ENCODE measurements around the gene ZCCHC13. TPM values are rescaled to one million over a fixed set of nuclear protein-coding genes. Genes with fewer than 3 reads are reported as not detected.
A peak's percentile ranks its signal among the peaks of the same experiment; 100 is the strongest.

The ZCCHC13 gene
- total RNA-seq, 1 donor from 2014 or later = not detected

GRCh38 chrX:74292808-74293123, 11.2 kb upstream of the ZCCHC13 start:
- intact Hi-C loops (cut with DNase I) = no loop called here

GRCh38 chrX:74293343-74293946, 10.5 kb upstream of the ZCCHC13 start:
- H3K4me1 ChIP-seq = peaks cover 8% of the 10 kb centered on the region
- peak overlapping the region; percentile 47 to 64 for H3K4me3 ChIP-seq
- no peak for DNase-seq (ENCODE audit: extremely low spot score in 2 of 2)
- peak overlapping the region; percentile 90 for H3K27ac ChIP-seq
- no peaks in the 10 kb centered on the region for H3K9me3 ChIP-seq
- H3K36me3 ChIP-seq = no peaks in the 10 kb centered on the region
- TF ChIP-seq POLR2AphosphoS5 (IDR thresholded peaks at IDR 0.05; ENCODE audit: insufficient read depth in 1 of 2, low read depth in 1 of 2) = peak in 1 of 2 donors; percentile 60
- TF ChIP-seq CTCF (IDR thresholded peaks at IDR 0.05) = no peak
- no peaks in the 10 kb centered on the region for H3K27me3 ChIP-seq
- intact Hi-C loops (cut with DNase I) = no loop called here

More at GRCh38 chrX:74292808-74293123, 11.2 kb upstream of the ZCCHC13 start:
- TF ChIP-seq CTCF (IDR thresholded peaks at IDR 0.05) (no peak), POLR2A (IDR thresholded peaks at IDR 0.05) (no peak), POLR2AphosphoS5 (IDR thresholded peaks at IDR 0.05; ENCODE audit: insufficient read depth in 1 of 2, low read depth in 1 of 2) (no peak)
- H3K27me3 ChIP-seq = no peaks in the 10 kb centered on the region
- peaks cover 10% of the 10 kb centered on the region for H3K4me1 ChIP-seq
- DNase-seq (ENCODE audit: extremely low spot score in 2 of 2) = no peak
- H3K36me3 ChIP-seq = no peaks in the 10 kb centered on the region
- peak overlapping the region; percentile 47 to 64 for H3K4me3 ChIP-seq
- H3K27ac ChIP-seq = peak overlapping the region; percentile 90
- no peaks in the 10 kb centered on the region for H3K9me3 ChIP-seq

- Histone ChIP-seq H3K36me3 (no peaks in the 10 kb centered on the region), H3K9me3 (no peaks in the 10 kb centered on the region), H3K4me3 (no peak overlapping the region), H3K27me3 (no peaks in the 10 kb centered on the region), H3K27ac (no peak overlapping the region), H3K4me1 (no peaks in the 10 kb centered on the region)
- no peak for DNase-seq (ENCODE audit: extremely low spot score in 2 of 2)
- TF ChIP-seq POLR2A (IDR thresholded peaks at IDR 0.05) (no peak), CTCF (IDR thresholded peaks at IDR 0.05) (no peak), POLR2AphosphoS5 (IDR thresholded peaks at IDR 0.05; ENCODE audit: insufficient read depth in 1 of 2, low read depth in 1 of 2) (no peak)
- intact Hi-C loops (cut with DNase I) = no loop called here
These were observed 8.9 kb upstream of the ZCCHC13 start for GRCh38 chrX:74295101-74295500.

- no peaks in the 10 kb centered on the region for H3K27me3 ChIP-seq
- TF ChIP-seq CTCF (IDR thresholded peaks at IDR 0.05) (no peak), POLR2AphosphoS5 (IDR thresholded peaks at IDR 0.05; ENCODE audit: insufficient read depth in 1 of 2, low read depth in 1 of 2) (no peak), POLR2A (IDR thresholded peaks at IDR 0.05) (no peak)
- intact Hi-C loops (cut with DNase I) = no loop called here
- H3K27ac ChIP-seq = no peak overlapping the region
- DNase-seq (ENCODE audit: extremely low spot score in 2 of 2) = no peak
- H3K4me1 ChIP-seq = no peaks in the 10 kb centered on the region
- H3K36me3 ChIP-seq = no peaks in the 10 kb centered on the region
- H3K4me3 ChIP-seq = no peak overlapping the region
- H3K9me3 ChIP-seq = no peaks in the 10 kb centered on the region
These were observed 6.2 kb upstream of the ZCCHC13 start for GRCh38 chrX:74297766-74298165.

GRCh38 chrX:74300869-74301268, 3.1 kb upstream of the ZCCHC13 start:
- no peak for DNase-seq (ENCODE audit: extremely low spot score in 2 of 2)
- H3K4me1 ChIP-seq = no peaks in the 10 kb centered on the region
- H3K4me3 ChIP-seq = no peak overlapping the region
- H3K9me3 ChIP-seq = no peaks in the 10 kb centered on the region
- no peak overlapping the region for H3K27ac ChIP-seq
- no peak for TF ChIP-seq POLR2AphosphoS5 (IDR thresholded peaks at IDR 0.05; ENCODE audit: insufficient read depth in 1 of 2, low read depth in 1 of 2)
- no peak for TF ChIP-seq POLR2A (IDR thresholded peaks at IDR 0.05)
- TF ChIP-seq CTCF (IDR thresholded peaks at IDR 0.05) = no peak
- no peaks in the 10 kb centered on the region for H3K36me3 ChIP-seq
- no peaks in the 10 kb centered on the region for H3K27me3 ChIP-seq
- intact Hi-C loops (cut with DNase I) = no loop called here
